ENCODE data around the gene PGR.

The PGR gene

DNA sequence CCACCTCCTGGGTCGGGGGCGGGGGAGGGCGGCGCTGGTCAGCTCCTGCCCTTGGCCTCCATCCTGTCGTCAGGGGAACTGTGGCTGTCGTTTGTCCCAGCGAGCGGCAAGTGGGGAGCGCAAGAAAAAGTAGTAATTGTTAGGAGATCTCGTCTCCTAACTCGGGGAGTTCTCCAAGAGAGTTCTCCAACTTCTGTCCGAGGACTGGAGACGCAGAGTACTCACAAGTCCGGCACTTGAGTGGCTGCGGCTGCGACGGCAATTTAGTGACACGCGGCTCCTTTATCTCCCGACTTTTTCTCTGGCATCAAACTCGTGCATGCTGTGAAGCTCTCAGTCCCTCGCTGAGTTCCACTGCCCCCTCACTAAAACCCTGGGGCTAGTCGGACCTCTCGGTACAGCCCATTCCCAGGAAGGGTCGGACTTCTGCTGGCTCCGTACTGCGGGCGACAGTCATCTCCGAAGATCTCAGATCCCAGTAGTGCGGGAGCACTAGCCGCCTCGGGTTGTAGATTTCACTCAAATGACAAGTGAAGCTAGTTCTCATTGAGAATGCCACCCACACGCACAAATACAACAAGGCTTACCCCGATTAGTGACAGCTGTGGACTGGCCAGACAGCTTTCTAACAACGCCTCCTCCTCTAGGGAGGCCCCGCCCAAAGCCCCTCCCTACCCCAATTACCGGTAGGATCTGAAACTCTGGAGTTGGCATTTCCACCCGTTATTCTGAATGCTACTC lies at the start of gene PGR:
Gene PGR, minus strand, starts transcription at position 611 of the 741 bp plus-strand sequence. CDS start 743 bp downstream, outside the sequence.
- DNase-seq = no peak

DNA sequence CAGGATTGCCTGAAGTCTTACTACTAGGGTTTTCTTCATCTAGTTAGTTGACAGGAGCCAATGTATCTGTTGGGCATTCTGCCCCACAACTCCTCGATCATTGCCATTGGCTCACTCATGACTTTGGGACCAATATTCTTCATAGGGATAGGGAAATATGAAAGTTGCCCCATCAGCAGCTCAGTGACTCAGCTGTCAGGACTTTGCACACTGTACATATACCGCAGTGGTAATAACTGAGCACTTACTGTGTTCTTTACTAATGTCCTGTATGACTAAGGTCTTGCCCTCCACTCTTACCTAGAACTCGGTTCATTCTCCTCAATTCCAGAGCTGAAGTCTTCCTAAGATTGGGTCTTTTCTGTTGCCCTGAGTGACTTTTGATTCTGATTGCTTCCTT lies 46.8 kb upstream of the PGR start:
- DNase-seq = no peak

DNA sequence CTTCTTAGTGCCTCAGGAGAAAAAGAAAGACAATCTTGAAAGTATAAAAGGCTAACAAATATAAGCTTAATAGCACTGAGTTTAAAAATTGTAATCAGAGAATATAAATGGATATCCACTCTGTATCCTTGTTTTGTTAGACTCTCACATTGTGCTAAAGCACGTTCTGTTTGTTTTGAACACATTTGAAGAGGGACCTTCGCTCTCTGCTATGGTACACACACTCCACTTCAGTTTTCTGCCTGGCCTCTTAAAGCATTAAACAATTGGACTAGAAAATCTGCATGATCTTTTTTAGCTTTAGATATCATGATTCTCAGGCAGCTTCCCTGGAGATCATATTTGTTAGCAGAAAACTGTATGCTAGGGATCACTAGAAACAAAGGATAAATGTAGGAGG lies 40.3 kb upstream of the PGR start:
- DNase-seq = no peak

DNA sequence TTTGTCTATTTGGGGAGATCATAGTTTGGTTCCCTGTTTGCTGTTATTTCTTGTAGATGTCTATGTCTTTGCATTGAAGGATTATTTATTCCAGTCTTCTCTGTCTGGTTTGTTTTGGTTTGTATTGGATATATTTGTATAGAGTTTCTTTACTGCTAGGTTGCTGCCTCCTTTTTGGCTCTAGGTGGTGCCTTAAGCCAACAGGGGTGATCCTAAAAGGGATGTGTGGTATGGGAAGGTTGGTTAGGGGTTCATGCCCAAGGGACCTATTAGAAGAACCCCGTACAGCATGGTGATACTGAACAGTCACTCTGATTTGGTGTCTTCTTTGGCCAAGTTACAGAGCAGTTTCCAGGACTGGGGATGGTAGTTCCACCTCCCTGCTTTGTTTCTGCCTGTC lies 36.4 kb upstream of the PGR start:
- no peak for DNase-seq

DNA sequence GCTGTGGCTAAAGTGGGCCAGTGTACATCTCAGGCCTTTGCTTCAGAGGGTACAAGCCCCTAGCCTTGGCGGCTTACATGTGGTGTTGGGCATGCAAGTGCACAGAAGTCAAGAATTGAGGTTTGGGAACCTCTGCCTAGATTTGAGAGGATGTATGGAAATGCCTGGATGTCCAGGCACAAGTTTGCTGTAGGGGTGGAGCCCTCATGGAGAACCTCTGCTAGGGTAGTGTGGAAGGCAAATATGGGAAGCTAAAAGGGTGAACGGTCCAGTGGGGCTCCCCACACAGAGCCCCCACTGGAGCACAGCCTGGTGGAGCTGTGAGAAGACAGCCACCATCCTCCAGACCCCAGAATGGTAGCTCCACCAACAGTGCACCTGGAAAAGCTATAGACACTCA lies 28.5 kb upstream of the PGR start:
- no peak for DNase-seq

DNA sequence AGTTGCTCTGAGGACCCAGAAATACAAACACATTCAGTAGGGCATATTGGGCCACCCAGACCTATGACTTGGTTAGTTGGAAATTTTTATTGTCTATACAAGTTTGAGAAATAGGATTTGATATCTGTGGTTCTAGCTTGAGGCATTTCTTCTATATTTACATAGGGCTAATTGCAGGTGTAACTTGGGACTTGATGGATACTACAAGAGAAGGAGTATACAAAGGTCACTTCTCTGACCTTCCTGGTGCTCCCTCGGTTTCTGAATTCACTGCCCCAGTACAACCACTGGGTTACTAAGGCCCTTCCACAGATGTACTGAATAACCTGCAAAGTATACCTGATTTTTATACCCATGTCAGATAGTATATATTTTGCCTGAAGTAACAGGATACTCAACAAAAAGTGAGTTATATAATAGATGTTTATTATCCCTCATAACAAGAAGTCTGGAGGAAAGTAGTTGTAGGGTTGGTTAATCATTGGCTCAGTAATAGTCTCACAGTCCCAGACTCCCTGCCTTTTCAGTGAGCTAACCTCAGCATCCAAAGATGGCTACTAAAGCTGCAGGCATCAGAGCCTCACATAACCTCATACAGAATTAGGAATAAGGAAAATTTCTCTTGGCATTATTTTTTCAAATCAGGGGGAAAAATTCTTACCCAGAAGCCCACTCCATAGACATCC lies 8.8 kb upstream of the PGR start:
- no peak for DNase-seq

DNA sequence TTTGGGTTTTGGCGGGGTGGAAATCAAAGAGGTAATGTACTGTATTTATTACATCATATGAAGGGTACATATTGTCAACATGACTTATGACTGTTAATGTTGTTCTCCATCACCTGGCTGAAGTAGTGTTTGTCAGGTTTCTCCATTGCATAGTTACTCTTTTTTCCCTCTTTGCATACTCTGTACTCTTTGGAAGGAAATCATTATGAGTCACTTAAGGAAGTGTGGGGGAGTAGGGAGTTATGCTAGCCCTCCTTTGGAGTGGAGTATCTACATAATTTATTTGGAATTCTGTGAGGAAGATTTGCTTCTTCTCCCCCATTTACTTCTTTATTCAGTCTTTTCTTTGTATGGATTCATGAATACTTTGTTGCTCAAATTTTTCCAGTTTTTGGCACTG lies 3.6 kb upstream of the PGR start:
- no peak for DNase-seq

DNA sequence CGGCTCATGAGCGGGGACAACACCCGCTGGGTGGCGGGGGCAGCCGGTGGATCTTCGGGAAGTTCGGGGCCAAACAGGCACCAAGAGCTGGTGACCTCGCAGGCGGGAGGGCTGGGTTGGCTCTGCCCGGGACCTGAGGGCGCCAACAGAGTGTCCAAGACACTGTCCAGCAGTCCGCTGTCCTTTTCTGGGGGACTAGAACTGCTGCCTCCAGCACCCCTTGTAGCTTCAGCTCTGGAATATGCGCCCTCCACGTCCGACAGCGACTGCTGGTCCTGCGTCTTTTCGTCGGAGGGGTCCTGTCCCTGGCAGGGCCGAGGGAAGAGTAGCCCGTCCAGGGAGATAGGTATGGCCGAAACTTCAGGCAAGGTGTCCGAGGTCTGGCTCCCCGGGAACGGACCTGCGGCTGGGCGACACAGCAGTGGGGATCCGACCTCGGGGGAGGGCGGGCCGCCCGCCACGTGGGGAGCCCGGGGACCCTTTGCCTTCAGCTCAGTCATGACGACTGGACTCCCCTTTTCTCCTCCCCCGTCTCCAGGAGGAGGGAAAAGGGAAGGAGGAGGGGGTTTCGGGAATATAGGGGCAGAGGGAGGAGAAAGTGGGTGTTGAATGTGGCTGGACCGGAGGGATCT lies 926 bp downstream of the PGR start:
- DNase-seq = no peak

DNA sequence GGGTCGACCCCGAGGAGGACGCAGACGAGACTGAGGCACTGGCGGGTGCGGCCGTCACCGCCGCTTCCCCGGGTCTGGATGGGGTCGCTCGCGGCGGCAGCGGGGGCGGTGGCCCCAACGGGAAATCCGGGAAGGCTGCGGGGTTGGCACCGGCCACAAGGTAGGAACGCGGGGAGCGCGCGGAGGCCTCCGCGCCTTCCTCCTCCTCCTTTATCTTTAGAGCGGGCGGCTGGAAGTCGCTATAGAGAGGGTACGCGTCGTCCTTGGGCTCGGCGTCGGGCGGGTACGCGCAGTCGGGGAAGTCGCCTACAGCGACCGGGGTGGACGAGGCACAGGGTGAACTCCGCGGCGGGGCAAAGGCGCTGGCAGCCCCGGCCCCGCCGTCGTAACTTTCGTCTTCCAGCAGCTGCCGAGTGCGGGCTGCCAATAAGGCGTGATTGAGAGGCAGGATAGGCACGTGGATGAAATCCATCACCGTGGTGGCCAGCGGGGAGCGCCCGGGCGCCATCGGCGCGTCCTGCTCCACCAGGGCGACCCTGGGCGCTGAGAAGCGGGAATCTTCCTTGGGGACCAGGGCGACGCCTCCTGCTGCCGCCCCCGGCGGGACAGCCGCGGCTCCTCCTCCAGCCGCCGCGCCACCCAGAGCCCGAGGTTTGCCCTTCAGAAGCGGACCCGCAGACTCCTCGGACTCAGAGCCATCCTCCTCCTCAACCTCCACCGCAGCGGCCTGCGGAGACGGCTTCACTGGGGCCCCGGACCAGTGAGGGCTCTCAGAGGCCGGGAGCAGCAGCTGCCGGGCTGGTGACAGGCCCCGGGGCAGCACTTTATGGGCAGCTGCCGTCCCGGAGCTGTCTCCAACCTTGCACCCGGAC lies 1.7 kb downstream of the PGR start:
- DNase-seq = no peak

DNA sequence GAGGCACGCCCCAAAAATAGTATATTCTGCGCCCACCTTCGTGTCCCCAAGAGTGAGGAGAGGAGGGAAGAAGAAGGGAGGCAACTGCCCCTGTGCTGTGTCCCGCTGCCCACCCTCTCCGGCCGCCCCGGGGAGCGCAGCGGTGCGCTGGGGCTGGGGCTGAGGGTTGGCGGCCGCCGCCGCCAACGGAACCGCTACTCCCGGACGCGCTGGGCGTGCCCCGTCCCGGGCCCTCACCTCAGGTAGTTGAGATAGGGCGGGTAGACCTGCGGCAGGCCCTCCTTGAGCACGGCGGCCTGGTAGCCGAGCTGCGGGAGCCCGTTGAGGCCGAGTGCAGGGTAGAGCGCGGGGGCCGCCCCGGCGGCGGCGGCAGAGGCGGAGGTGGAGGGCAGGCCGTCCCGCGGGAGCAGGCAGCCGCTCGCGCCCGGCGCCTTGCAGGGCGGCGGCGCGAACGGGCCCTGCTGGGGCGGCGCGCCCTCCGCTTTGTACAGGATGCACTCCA lies 2.4 kb downstream of the PGR start:
- DNase-seq = no peak

DNA sequence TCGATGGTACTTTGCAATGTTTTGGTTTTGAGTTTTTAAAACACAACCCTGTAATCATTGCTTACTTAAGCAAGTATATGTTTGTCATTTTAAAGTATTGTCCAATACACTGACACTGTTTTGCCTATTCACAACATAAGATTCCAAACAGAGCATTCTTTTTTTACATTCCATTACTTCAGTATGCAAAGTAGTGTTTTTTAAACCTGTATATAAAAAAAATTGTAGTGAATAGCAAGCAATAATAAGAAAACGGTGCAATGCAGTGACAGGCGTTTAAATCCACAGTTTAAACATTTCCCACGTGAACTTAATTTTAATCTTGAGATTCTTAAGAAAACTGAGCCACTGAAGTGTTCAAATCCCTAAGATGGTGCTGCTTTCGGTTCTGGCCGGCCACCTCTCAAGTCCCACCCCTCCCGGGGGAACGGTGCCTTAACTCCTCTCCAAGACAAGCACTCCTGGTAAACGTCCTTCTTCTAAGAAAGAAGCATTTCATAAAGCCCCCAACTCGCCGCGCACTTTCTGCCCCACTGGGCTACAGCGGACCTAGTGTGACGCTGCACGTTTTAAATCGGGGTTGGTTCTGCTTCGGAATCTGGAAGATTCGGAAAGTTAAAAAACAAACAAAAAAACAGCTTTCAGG lies 2.9 kb downstream of the PGR start:
- DNase-seq = no peak

DNA sequence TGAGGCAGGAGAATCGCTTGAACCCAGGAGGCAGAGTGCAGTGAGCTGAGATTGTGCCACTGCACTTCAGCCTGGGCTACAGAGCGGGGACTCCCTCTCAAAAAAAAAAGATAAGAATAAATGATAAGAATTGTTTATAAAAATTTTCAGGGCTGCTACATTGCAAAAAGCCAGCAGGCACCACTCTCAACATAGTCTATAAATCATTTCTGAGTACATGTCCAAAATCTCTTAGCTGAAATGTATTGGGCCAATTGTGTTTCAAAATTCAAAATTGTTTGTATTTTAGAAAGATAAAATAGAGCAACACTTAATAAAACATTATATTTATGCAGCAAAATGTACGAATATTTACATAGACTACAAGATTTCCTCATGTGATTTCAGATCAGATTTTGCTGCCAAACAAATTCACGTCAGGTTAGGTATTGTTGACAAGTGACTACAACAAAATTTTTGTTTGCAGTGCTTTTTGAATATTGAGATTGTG lies 13.9 kb downstream of the PGR start:
- no peak for DNase-seq

DNA sequence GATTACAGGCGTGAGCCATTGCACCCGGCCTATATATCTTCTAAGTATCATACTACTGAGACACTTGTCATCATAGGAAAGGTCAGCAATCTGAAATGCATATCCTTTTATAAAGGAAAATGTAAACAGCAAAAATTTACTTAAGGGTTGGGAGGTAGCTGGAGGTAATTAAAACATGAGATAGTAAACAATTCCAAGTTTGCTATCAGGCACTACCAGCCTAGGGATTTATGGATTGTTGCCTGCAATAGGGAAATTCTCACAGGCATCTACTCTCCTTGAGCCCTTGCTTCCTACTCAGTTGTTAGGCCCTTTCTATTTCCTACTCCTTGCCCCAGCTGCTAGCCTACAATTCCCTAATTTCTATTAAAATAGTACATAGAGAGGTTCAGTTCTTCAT lies 16.1 kb downstream of the PGR start:
- DNase-seq = no peak

DNA sequence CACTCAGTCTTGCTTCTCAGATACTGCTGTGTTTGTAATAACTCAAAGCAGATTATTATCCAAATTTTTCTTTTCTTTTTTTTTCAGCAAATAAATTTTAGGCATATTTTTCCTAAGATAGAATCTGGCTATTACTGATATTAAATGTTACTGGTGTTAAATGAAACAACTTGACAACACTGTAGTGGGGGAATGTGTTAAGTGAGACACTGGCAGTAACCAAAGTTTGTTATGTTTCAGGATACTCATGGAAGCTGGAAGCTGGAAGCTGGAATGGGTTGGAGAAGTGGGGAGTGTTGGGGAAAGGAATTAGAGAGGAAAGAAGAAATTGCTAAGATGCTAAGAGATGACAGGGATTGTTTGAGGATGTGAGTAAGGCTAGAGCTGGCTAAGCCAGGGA lies 24.9 kb downstream of the PGR start:
- no peak for DNase-seq

DNA sequence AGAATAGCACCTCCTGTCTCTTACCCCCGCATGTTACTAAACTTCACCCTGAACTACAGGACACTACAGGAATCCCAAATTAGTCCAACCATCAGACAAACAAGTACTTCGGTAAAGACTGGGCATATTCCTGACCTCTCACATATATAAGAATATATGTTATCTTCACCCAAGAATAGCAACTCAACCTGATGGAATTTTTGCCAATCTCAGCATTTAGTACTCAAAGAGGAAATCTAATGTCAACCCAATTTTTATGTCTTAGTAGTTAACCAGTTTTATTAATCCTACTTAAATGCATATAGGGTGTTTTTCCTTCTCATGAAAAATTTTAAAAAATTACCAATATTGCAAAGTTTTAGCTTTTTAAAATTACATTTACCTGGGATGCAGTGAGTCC lies 26.2 kb downstream of the PGR start:
- no peak for DNase-seq

DNA sequence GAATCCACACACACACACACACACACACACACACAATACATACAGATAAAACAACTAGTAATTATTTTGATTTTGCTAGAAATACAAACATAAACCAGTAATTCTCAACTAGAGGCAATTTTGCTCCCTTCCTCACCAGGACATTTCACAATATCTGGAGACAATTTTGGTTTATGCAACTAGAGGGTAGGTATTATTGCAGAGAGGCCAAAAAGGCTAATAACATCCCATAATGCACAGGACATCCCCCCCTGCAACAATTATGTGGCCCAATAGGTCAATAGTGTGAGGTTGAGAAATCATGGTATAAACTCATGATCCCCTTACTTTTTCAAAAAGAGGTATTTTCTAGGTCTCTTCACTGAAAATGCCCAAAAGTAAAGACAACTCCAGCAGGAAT lies 29.0 kb downstream of the PGR start:
- DNase-seq = no peak

DNA sequence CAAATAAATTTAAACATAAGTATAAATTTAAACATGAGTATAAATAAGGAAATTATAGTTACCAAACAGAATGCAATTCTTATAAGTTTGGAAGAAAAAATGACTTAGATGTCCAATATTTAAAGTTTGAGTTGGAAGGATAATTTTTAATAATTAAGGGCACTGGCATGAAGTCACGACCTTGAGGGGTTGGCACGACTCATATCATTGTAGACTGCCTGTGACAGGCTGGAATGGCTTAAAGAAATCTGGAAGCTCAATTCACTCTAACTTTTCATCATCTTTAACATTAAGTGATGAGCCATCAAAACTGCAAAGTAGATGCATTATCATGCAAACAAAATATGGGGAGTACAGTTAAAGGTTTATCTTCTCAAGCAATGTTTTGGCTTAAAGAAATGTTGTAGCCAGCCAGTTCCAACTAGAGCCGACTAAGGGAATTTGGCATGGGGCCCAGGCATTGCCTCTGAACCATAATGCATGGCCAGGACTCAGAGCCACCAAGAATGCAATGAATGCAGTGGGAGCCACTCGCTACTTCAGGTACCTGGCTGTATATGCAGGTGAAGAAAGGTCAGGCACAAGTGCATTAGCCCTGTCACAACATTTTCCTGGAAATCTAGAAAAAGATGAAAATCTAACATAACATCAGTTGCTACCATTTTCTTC lies 33.4 kb downstream of the PGR start:
- DNase-seq = no peak

DNA sequence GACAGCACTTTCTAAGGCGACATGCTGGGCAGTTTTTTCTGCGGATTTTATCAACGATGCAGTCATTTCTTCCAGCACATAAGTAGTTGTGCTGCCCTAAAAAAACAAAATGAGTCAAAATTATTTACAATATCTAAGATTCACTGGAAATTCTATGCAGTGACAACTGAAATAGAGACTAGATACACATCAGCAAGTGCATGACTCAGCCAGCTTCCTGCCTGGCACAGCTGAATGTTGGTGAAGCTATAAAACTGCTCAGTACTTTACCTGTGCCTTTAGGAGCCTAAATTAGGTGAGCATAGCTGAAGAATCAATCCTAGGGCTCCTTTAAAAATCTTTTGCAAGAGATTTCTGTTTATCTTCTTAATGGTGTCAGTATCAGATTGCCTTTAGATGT lies 37.8 kb downstream of the PGR start:
- DNase-seq = no peak

DNA sequence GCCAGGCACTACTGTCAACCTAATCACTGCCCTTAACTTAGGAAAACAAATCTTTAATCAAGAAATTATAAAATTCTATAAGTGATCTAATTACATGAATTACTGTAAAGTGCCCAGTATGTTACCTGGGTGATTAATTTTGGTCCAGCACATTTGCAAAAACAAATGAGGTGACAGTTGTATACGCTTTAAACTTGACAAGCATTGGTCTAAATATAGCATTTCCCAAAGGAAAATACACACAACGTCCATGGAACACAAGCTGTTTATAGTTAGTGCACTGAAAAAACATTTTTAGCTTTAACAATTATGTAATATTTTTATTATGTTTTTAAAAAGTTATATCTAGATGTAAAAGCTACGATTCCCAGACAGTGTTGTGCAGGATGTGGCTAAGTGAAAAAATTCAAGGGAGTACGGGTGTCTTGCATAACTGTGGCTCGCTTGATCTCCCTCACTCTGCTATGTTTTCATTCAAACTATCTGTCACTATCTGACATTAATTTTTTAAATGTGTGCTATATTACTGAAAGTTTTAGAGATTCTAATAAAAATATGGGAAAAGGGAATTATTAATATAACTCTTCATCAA lies 38.8 kb downstream of the PGR start:
- no peak for DNase-seq

DNA sequence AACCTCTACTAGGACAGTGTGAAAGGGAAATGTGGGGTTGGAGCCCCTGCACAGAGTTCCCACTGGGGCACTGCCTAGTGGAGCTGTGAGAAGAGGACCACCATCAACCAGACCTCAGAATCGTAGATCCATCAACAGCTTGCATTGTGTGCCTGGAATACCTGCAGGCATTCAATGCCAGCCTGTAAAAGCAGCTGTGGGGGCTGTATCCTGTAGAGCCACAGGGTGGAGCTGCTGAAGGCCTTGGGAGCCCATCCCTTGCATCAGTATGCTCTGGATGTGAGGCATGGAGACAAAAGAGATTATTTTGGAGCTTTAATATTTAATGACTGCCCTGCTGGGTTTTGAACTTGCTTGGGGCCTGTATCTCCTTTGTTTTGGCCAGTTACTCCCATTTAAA lies 46.3 kb downstream of the PGR start:
- DNase-seq = no peak

DNA sequence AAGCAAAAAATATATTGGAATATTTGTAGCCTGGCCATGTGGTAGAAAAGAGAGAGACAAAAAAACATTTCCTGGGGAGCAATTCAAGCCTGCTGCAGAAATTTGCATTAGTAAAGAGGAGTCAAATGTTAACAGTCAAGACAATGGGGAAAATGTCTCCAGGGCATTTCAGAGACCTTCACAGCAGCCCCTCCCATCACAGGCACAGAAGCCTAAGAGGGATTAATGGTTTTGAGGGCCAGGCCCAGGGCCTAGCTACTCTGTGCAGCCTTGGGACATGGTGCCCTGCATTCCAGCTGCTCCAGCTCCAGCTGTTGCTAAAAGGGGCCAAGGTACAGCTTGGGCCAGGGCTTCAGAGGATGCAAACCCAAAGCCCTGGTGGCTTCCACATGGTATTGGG lies 46.8 kb downstream of the PGR start:
- DNase-seq = no peak

Data from CD4-positive, alpha-beta T cell treated with Interferon gamma for 1 hour (primary cell).